C4-2B (cell line): ENCODE data around the gene RTTN.

Experiments
- CTCF ChIP-seq: fragments of 450-650 bp; conservative IDR thresholded peaks from 2 replicates; pipeline ENCODE4 v1.5.1; 2017; ENCODE audit warnings: mild to moderate bottlenecking
- ZFX ChIP-seq: fragments of 450-650 bp; IDR thresholded peaks from 2 replicates; pipeline ENCODE4 v1.6.1; 2017

GRCh38 chr18:70044632-70045031 lies 160.9 kb downstream of the RTTN start:
- TF ChIP-seq CTCF (no peak), ZFX (no peak)
